HCT116 (cell line): ENCODE data around the gene BRWD1. TPM values are rescaled to one million over a fixed set of nuclear protein-coding genes. Genes with fewer than 3 reads are reported as not detected.

Experiments
- ATAC-seq: fragments of 200-7000 bp; cut with Tn5 transposase; 2 replicates; pipeline ENCODE4 v1.9.1; 2020; ENCODE audit warnings: mild to moderate bottlenecking, moderate library complexity
- BruUV-seq: library from RNA; stranded (reverse); fragments of 400-500 nt; replicated peaks from 2 replicates; lab custom pipeline; 2021; lab: Mats Ljungman, UMichigan
- CTCF ChIA-PET: fragments of 300-600 bp; sonication (Branson Sonifier 250); formaldehyde crosslinking; loops from one replicate; lab custom pipeline; 2021; ENCODE audit warnings: antibody characterized with exemption; lab: Charles Lee
- POLR2A ChIA-PET: fragments of 300-600, 350-600 bp; sonication (Branson Sonifier 250); formaldehyde crosslinking; loops from one replicate; lab custom pipeline; 2021; ENCODE audit warnings: antibody characterized with exemption; lab: Charles Lee
- RAD21 ChIA-PET, 2 experiments: fragments of 300-600 bp; sonication (Branson Sonifier 250); formaldehyde crosslinking; loops; one replicate each; lab custom pipeline; 2023; ENCODE audit warnings: low total read pairs in 2 of 2; ENCODE audit not compliant: uncharacterized antibody in 2 of 2, unreplicated experiment in 2 of 2, low non-redundant PET in 1 of 2; lab: Charles Lee
- DNase-seq: peaks from one replicate; pipeline ENCODE4 v3.0.0-alpha.2; 2010; ENCODE audit warnings: low read depth, low spot score
- H2AFZ ChIP-seq: fragments of 200-600 bp; shearing (Covaris generic), sonication (generic); 2 replicates; pipeline ENCODE4 v1.6.1; 2017; ENCODE audit warnings: low read depth, mixed run types, mixed read lengths, antibody characterized with exemption, low read length; ENCODE audit not compliant: poor library complexity, severe bottlenecking
- H3K27ac ChIP-seq: 2 replicates; pipeline ENCODE4 v1.5.1; 2012; ENCODE audit warnings: low read depth, low read length
- H3K27me3 ChIP-seq: fragments of 200-600 bp; sonication (generic); 2 replicates; pipeline ENCODE4 v1.6.1; 2016; ENCODE audit warnings: mixed run types, low read length, mixed read lengths; ENCODE audit not compliant: insufficient read depth
- H3K36me3 ChIP-seq, 2 experiments: fragments of 200-500 bp in 1 of 2; fragments of 200-600 bp in 1 of 2; sonication (Bioruptor generic) in 1 of 2; sonication (generic) in 1 of 2; 2 replicates each; pipeline versions ENCODE4 v1.5.1 to v1.6.1; 2014 to 2016; ENCODE audit warnings: low read length in 2 of 2, inconsistent platforms in 1 of 2, mixed read lengths in 1 of 2, mixed run types in 1 of 2; ENCODE audit not compliant: insufficient read depth in 2 of 2, control insufficient read depth in 1 of 2
- H3K4me1 ChIP-seq, 2 experiments: fragments of 200-600 bp in 1 of 2; sonication (generic) in 1 of 2; 2 replicates each; pipeline versions ENCODE4 v1.5.1 to v1.6.1; 2012 to 2017; ENCODE audit warnings: low read length in 2 of 2, inconsistent platforms in 1 of 2, mild to moderate bottlenecking in 1 of 2, mixed read lengths in 1 of 2, mixed run types in 1 of 2, moderate library complexity in 1 of 2; ENCODE audit not compliant: insufficient read depth in 2 of 2, control insufficient read depth in 1 of 2
- H3K4me2 ChIP-seq: fragments of 200-600 bp; sonication (generic); 2 replicates; pipeline ENCODE4 v1.6.1; 2017; ENCODE audit warnings: mixed run types, low read length, mixed read lengths
- H3K4me3 ChIP-seq, 2 experiments: fragments of 200-600 bp in 1 of 2; sonication (generic) in 1 of 2; replicated peaks in 1 of 2; 2 replicates each; pipeline ENCODE4 v1.5.1; 2011 to 2016; ENCODE audit warnings: low read length in 2 of 2, control low read depth in 1 of 2, low read depth in 1 of 2, mild to moderate bottlenecking in 1 of 2, mixed read lengths in 1 of 2, mixed run types in 1 of 2
- H3K79me2 ChIP-seq: fragments of 200-600 bp; sonication (generic); 2 replicates; pipeline ENCODE4 v1.6.1; 2017; ENCODE audit warnings: mild to moderate bottlenecking, mixed run types, low read length, moderate library complexity, mixed read lengths; ENCODE audit not compliant: insufficient read depth
- H3K9ac ChIP-seq: fragments of 200-600 bp; sonication (generic); 2 replicates; pipeline ENCODE4 v1.6.1; 2016; ENCODE audit warnings: low read length, mixed read lengths
- H3K9me2 ChIP-seq: fragments of 200-600 bp; sonication (generic), shearing (Covaris generic); 2 replicates; pipeline ENCODE4 v1.6.1; 2017; ENCODE audit warnings: mixed run types, mild to moderate bottlenecking, moderate library complexity; ENCODE audit not compliant: insufficient read depth
- H3K9me3 ChIP-seq, 2 experiments: fragments of 200-500 bp in 1 of 2; fragments of 200-600 bp in 1 of 2; sonication (Bioruptor generic) in 1 of 2; sonication (generic) in 1 of 2; 2 replicates each; pipeline ENCODE4 v1.6.1; 2014 to 2017; ENCODE audit warnings: low read length in 2 of 2, mixed read lengths in 2 of 2, inconsistent platforms in 1 of 2, low read depth in 1 of 2, mild to moderate bottlenecking in 1 of 2, mixed run types in 1 of 2, moderate library complexity in 1 of 2; ENCODE audit not compliant: control insufficient read depth in 1 of 2, insufficient read depth in 1 of 2
- H4K20me1 ChIP-seq: fragments of 200-600 bp; sonication (generic), shearing (Covaris generic); 2 replicates; pipeline ENCODE4 v1.6.1; 2017; ENCODE audit warnings: mixed run types, mild to moderate bottlenecking, moderate library complexity; ENCODE audit not compliant: insufficient read depth
- CBX3 ChIP-seq: IDR thresholded peaks from 2 replicates; pipeline ENCODE4 v1.6.1; 2012; ENCODE audit warnings: low read depth
- CEBPB ChIP-seq: IDR thresholded peaks from 2 replicates; pipeline ENCODE4 v1.6.1; 2012; ENCODE audit warnings: low read depth
- EGR1 ChIP-seq: IDR thresholded peaks from 2 replicates; pipeline ENCODE4 v1.6.1; 2012; ENCODE audit warnings: low read depth
- ELF1 ChIP-seq: IDR thresholded peaks from 2 replicates; pipeline ENCODE4 v1.6.1; 2012; ENCODE audit warnings: low read depth, borderline replicate concordance
- EZH2 ChIP-seq: fragments of 200-600 bp; sonication (generic); IDR thresholded peaks from 2 replicates; pipeline ENCODE4 v1.6.1; 2017; ENCODE audit warnings: antibody characterized with exemption, mixed run types
- EZH2phosphoT487 ChIP-seq: fragments of 200-600 bp; IDR thresholded peaks from 2 replicates; pipeline ENCODE4 v1.6.1; 2018; ENCODE audit warnings: antibody characterized with exemption, borderline replicate concordance
- FOSL1 ChIP-seq: IDR thresholded peaks from 2 replicates; pipeline ENCODE4 v1.6.1; 2012; ENCODE audit warnings: low read depth
- POLR2A ChIP-seq: IDR thresholded peaks from 2 replicates; pipeline ENCODE4 v1.7.0; 2011; ENCODE audit warnings: borderline replicate concordance; ENCODE audit not compliant: insufficient read depth, insufficient read length; ENCODE audit errors: extremely low read depth
- POLR2AphosphoS5 ChIP-seq: IDR thresholded peaks from 2 replicates; pipeline ENCODE4 v1.6.1; 2011; ENCODE audit warnings: mild to moderate bottlenecking, low read depth, low read length, moderate library complexity
- RAD21 ChIP-seq: IDR thresholded peaks from 2 replicates; pipeline ENCODE4 v1.6.1; 2012; ENCODE audit warnings: low read depth, mild to moderate bottlenecking
- SIN3A ChIP-seq: IDR thresholded peaks from 2 replicates; pipeline ENCODE4 v1.6.1; 2012; ENCODE audit warnings: low read depth
- SP1 ChIP-seq: IDR thresholded peaks from 2 replicates; pipeline ENCODE4 v1.6.1; 2012; ENCODE audit warnings: low read depth
- SRF ChIP-seq: IDR thresholded peaks from 2 replicates; pipeline ENCODE4 v1.6.1; 2012; ENCODE audit warnings: low read depth
- ZFX ChIP-seq: fragments of 450-650 bp; IDR thresholded peaks from 2 replicates; pipeline ENCODE4 v1.6.1; 2017
- intact Hi-C: fragments of 100-400 bp; cut with micrococcal nuclease; formaldehyde crosslinking; loops from 2 replicates; pipeline ENCODE4 v1.10.0; 2022
- total RNA-seq: library from RNA; stranded (reverse); gene quantifications from one replicate; pipeline ENCODE4 v1.2.1, GENCODE V29; 2021; ENCODE audit not compliant: unreplicated experiment
- TF ChIP-seq, protein P1 (sequence below): IDR thresholded peaks from 2 replicates; pipeline ENCODE4 v1.6.1; 2012
- TF ChIP-seq, protein P2 (sequence below): IDR thresholded peaks from 2 replicates; pipeline ENCODE4 v1.6.1; 2011; ENCODE audit warnings: mild to moderate bottlenecking, low read length, moderate library complexity; ENCODE audit not compliant: insufficient replicate concordance; ENCODE audit errors: extremely low read depth
- TF ChIP-seq, protein P3 (sequence below): IDR thresholded peaks from 2 replicates; pipeline ENCODE4 v1.6.1; 2012; ENCODE audit warnings: low read depth

Gene BRWD1
- total RNA-seq, 1 experiment from 2014 or later = 33.1 TPM

DNA sequence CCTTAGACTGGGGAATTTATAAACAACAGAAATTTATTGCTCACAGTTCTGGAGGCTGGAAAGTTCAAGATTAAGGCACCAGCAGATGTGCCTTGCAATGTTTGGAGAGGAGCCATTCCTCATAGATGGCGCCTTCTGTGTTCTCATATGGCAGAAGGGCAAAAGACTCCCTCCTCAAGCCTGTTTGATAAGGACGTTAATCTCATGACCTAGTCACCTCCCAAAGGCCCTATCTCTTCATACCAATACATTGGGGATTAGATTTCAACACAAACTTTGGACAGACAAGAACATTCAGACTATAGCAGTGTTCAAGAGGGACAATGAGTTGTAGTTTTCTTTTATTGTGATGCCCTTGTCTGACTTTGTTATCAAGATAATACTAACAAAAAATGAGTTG, 164.5 kb downstream of the BRWD1 start:
- no peaks in the 10 kb centered on the region for H3K9me3 ChIP-seq
- H2AFZ ChIP-seq = no peak overlapping the region
- BruUV-seq = no TSS peak
- H3K4me3 ChIP-seq = no peak overlapping the region
- no peaks in the 10 kb centered on the region for H4K20me1 ChIP-seq
- DNase-seq (no peak), ATAC-seq (no peak)
- H3K36me3 ChIP-seq = no peaks in the 10 kb centered on the region
- TF ChIP-seq EGR1 (no peak), ELF1 (no peak)
- POLR2A ChIA-PET = no interaction called here
- no peaks in the 10 kb centered on the region for H3K9me2 ChIP-seq
- intact Hi-C loops = no loop called here
- no peak overlapping the region for H3K9ac ChIP-seq
- H3K4me1 ChIP-seq = peaks cover 3 to 11% of the 10 kb centered on the region in 2 experiments; a peak in 2 of 4 replicates
- no peaks in the 10 kb centered on the region for H3K79me2 ChIP-seq
- H3K27me3 ChIP-seq = no peaks in the 10 kb centered on the region
- RAD21 ChIA-PET = no interaction called here
- no peak overlapping the region for H3K4me2 ChIP-seq
- no peak overlapping the region for H3K27ac ChIP-seq
- CTCF ChIA-PET = no interaction called here

DNA sequence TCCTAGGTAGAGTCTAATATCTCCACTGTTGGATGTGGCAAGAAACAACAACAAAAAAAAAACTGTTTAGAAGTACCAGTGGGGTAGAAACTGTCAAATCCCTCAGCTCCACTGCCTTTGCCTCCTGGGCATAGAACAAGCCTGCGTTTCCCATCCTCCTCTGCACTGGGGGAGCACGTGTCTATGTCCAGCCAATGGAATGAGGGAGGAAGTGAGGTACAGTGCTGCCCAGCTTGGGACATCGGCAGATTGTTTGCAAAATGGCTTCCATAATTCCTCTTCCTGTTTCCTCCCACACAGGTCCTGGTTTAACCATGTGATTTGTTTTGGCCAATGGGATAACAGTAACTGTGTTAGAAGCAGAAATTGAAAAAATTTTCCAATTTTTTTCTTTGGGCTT, 169.2 kb downstream of the BRWD1 start:
- no peaks in the 10 kb centered on the region for H3K9me3 ChIP-seq
- no peaks in the 10 kb centered on the region for H3K9me2 ChIP-seq
- no peak overlapping the region for H2AFZ ChIP-seq
- H3K79me2 ChIP-seq = no peaks in the 10 kb centered on the region
- ATAC-seq = peak; percentile 69
- CTCF ChIA-PET = no interaction called here
- DNase-seq = no peak
- H3K4me3 ChIP-seq = no peak overlapping the region
- no peak overlapping the region for H3K27ac ChIP-seq
- no peaks in the 10 kb centered on the region for H3K36me3 ChIP-seq
- H3K27me3 ChIP-seq = no peaks in the 10 kb centered on the region
- intact Hi-C loops = no loop called here
- no peak overlapping the region for H3K9ac ChIP-seq
- RAD21 ChIA-PET = no interaction called here
- TF ChIP-seq EGR1 = no peak
- TF ChIP-seq, protein P1, sequence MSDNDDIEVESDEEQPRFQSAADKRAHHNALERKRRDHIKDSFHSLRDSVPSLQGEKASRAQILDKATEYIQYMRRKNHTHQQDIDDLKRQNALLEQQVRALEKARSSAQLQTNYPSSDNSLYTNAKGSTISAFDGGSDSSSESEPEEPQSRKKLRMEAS = no peak
- TF ChIP-seq SP1 = no peak
- no peak for TF ChIP-seq ELF1
- no peak for TF ChIP-seq EZH2
- TF ChIP-seq ZFX = no peak
- no peak for TF ChIP-seq RAD21
- TF ChIP-seq, protein P2, sequence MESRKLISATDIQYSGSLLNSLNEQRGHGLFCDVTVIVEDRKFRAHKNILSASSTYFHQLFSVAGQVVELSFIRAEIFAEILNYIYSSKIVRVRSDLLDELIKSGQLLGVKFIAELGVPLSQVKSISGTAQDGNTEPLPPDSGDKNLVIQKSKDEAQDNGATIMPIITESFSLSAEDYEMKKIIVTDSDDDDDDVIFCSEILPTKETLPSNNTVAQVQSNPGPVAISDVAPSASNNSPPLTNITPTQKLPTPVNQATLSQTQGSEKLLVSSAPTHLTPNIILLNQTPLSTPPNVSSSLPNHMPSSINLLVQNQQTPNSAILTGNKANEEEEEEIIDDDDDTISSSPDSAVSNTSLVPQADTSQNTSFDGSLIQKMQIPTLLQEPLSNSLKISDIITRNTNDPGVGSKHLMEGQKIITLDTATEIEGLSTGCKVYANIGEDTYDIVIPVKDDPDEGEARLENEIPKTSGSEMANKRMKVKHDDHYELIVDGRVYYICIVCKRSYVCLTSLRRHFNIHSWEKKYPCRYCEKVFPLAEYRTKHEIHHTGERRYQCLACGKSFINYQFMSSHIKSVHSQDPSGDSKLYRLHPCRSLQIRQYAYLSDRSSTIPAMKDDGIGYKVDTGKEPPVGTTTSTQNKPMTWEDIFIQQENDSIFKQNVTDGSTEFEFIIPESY = no peak
- TF ChIP-seq FOSL1 = no peak
- TF ChIP-seq POLR2AphosphoS5 = no peak
- no peak for TF ChIP-seq EZH2phosphoT487
- TF ChIP-seq SRF = no peak
- TF ChIP-seq CBX3 = no peak
- TF ChIP-seq SIN3A = no peak
- no peak for TF ChIP-seq CEBPB
- TF ChIP-seq POLR2A = no peak
- TF ChIP-seq, protein P3, sequence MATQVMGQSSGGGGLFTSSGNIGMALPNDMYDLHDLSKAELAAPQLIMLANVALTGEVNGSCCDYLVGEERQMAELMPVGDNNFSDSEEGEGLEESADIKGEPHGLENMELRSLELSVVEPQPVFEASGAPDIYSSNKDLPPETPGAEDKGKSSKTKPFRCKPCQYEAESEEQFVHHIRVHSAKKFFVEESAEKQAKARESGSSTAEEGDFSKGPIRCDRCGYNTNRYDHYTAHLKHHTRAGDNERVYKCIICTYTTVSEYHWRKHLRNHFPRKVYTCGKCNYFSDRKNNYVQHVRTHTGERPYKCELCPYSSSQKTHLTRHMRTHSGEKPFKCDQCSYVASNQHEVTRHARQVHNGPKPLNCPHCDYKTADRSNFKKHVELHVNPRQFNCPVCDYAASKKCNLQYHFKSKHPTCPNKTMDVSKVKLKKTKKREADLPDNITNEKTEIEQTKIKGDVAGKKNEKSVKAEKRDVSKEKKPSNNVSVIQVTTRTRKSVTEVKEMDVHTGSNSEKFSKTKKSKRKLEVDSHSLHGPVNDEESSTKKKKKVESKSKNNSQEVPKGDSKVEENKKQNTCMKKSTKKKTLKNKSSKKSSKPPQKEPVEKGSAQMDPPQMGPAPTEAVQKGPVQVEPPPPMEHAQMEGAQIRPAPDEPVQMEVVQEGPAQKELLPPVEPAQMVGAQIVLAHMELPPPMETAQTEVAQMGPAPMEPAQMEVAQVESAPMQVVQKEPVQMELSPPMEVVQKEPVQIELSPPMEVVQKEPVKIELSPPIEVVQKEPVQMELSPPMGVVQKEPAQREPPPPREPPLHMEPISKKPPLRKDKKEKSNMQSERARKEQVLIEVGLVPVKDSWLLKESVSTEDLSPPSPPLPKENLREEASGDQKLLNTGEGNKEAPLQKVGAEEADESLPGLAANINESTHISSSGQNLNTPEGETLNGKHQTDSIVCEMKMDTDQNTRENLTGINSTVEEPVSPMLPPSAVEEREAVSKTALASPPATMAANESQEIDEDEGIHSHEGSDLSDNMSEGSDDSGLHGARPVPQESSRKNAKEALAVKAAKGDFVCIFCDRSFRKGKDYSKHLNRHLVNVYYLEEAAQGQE = no peak
- TF ChIP-seq, all 23 proteins: peak for 0
- no TSS peak for BruUV-seq
- POLR2A ChIA-PET = no interaction called here
- H4K20me1 ChIP-seq = no peaks in the 10 kb centered on the region
- H3K4me2 ChIP-seq = no peak overlapping the region
- peaks cover 1% of the 10 kb centered on the region in 2 experiments; a peak in 1 of 4 replicates for H3K4me1 ChIP-seq
